ENCODE results near the gene TOP3B.

The TOP3B gene

DNA sequence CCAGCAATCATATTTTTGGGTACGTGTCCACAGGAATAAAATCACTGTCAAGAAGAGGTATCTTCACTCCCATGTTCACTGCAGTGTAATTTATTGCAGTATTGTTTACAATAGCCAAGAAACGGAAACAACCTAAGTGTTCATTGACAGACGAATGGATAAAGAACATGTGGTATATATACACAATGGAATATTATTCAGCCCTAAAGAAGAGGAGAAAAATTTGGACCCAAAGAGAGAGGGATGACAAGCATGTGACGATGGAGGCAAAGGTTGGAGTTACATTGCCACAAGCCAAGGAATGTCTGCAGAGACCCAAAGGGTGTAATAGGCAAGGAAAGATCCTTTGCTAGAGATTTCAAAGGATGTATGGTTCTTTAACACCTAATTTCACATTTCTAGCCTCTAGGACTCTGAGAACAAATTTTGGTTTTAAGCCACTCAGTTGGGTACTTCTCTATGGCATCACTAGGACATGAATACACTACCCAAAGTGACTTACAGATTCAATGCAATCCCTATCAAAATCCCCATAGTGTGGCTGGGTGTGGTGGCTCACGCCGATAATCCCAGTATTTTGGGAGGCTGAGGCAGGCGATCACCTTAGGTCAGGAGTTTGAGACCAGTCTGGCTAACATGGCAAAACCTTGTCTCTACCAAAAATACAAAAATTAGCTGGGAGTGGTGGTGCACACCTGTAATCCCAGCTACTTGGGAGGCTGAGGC, 31.1 kb upstream of the TOP3B start:
- TF ChIP-seq TCF12 (IDR thresholded peaks at IDR 0.05; ENCODE audit: low read depth) (no peak), RAD21 (IDR thresholded peaks at IDR 0.05; ENCODE audit: low read depth) (no peak), NFIC (IDR thresholded peaks at IDR 0.05) (no peak), EP300 (IDR thresholded peaks at IDR 0.05; ENCODE audit: borderline replicate concordance) (no peak), YY1 (IDR thresholded peaks at IDR 0.05; ENCODE audit: low read depth) (no peak)
- TF ChIP-seq, protein P1, sequence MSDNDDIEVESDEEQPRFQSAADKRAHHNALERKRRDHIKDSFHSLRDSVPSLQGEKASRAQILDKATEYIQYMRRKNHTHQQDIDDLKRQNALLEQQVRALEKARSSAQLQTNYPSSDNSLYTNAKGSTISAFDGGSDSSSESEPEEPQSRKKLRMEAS (IDR thresholded peaks at IDR 0.05), result no peak
- TF ChIP-seq, protein P2, sequence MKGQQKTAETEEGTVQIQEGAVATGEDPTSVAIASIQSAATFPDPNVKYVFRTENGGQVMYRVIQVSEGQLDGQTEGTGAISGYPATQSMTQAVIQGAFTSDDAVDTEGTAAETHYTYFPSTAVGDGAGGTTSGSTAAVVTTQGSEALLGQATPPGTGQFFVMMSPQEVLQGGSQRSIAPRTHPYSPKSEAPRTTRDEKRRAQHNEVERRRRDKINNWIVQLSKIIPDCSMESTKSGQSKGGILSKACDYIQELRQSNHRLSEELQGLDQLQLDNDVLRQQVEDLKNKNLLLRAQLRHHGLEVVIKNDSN (IDR thresholded peaks at IDR 0.05), result no peak

DNA sequence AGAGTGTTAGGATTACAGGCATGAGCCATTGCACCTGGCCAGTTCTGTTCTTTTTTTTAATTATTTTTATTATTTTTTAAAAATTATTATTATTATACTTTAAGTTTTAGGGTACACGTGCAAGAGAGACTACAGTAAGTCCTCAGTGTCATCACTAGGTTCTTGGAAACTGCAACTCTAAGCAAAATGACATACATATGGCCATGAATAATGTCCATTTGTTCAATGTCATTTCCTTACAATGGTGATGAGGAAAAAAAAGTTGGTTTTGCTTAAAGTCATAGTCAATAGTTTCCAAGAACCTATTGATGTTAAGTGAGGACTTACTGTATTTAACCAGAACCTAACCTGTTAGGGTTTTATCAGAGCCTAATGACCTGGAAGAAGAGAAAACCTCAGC, 29.4 kb upstream of the TOP3B start:
- TF ChIP-seq, protein P1 (IDR thresholded peaks at IDR 0.05), result no peak
- TF ChIP-seq EP300 (IDR thresholded peaks at IDR 0.05; ENCODE audit: borderline replicate concordance) (no peak), TCF12 (IDR thresholded peaks at IDR 0.05; ENCODE audit: low read depth) (no peak), TEAD4 (IDR thresholded peaks at IDR 0.05) (no peak), CREB1 (IDR thresholded peaks at IDR 0.05; ENCODE audit: low read depth) (no peak), TAF1 (IDR thresholded peaks at IDR 0.05; ENCODE audit: low read depth) (no peak), FOXM1 (IDR thresholded peaks at IDR 0.05; ENCODE audit: borderline replicate concordance, low read depth) (no peak), CEBPB (IDR thresholded peaks at IDR 0.05) (no peak), RAD21 (IDR thresholded peaks at IDR 0.05; ENCODE audit: low read depth) (no peak), YY1 (IDR thresholded peaks at IDR 0.05; ENCODE audit: low read depth) (no peak), EGR1 (IDR thresholded peaks at IDR 0.05) (no peak), NFIC (IDR thresholded peaks at IDR 0.05) (no peak), ZBTB7A (IDR thresholded peaks at IDR 0.05; ENCODE audit: low read depth) (no peak)
- TF ChIP-seq, protein P2 (IDR thresholded peaks at IDR 0.05), result no peak
- TF ChIP-seq, protein P3, sequence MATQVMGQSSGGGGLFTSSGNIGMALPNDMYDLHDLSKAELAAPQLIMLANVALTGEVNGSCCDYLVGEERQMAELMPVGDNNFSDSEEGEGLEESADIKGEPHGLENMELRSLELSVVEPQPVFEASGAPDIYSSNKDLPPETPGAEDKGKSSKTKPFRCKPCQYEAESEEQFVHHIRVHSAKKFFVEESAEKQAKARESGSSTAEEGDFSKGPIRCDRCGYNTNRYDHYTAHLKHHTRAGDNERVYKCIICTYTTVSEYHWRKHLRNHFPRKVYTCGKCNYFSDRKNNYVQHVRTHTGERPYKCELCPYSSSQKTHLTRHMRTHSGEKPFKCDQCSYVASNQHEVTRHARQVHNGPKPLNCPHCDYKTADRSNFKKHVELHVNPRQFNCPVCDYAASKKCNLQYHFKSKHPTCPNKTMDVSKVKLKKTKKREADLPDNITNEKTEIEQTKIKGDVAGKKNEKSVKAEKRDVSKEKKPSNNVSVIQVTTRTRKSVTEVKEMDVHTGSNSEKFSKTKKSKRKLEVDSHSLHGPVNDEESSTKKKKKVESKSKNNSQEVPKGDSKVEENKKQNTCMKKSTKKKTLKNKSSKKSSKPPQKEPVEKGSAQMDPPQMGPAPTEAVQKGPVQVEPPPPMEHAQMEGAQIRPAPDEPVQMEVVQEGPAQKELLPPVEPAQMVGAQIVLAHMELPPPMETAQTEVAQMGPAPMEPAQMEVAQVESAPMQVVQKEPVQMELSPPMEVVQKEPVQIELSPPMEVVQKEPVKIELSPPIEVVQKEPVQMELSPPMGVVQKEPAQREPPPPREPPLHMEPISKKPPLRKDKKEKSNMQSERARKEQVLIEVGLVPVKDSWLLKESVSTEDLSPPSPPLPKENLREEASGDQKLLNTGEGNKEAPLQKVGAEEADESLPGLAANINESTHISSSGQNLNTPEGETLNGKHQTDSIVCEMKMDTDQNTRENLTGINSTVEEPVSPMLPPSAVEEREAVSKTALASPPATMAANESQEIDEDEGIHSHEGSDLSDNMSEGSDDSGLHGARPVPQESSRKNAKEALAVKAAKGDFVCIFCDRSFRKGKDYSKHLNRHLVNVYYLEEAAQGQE (IDR thresholded peaks at IDR 0.05; ENCODE audit: low read depth), result no peak

DNA sequence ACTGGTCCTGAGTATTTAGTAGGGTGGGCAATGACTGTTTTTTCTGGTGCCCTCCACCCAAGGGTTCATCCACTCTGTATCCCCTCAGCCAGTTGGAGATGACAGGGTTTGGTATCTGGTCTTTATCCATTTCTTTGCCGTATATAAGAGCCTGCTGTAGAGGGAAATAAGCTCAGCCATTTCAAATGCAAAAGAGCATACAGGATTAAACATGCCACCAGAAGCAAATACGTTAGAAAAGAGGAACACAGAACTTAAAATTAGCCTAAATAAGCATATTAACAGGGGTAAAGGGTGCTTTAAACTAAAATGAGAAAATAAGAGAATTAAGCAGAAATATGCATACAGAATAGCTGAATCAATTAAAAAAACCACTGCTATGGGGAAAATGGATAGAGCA, 27.8 kb upstream of the TOP3B start:
- TF ChIP-seq NFIC (IDR thresholded peaks at IDR 0.05) (no peak), ZBTB7A (IDR thresholded peaks at IDR 0.05; ENCODE audit: low read depth) (no peak), YY1 (IDR thresholded peaks at IDR 0.05; ENCODE audit: low read depth) (no peak), RAD21 (IDR thresholded peaks at IDR 0.05; ENCODE audit: low read depth) (no peak), FOXM1 (IDR thresholded peaks at IDR 0.05; ENCODE audit: borderline replicate concordance, low read depth) (no peak), CREB1 (IDR thresholded peaks at IDR 0.05; ENCODE audit: low read depth) (no peak), TAF1 (IDR thresholded peaks at IDR 0.05; ENCODE audit: low read depth) (no peak), TCF12 (IDR thresholded peaks at IDR 0.05; ENCODE audit: low read depth) (no peak), TEAD4 (IDR thresholded peaks at IDR 0.05) (no peak)

DNA sequence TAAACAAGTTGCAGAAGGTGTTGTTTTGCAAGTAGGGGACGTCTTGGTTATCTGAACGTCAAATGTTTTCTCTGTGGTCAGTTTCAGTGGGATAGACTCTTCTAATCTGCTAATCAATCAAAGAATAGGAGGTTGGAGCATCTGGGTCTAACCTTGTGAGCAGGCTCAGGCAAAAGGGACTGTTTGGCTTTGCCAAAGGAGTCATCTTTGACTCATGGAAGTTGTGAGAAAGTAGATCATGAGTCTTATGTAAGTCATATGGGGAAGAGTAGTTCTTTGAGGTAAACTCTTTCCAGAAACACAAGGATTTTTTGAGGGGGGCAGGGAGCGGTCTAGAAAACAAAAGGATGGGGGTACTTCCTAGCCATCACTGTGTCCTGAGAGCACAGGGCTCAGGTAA, 27.1 kb upstream of the TOP3B start:
- TF ChIP-seq FOXM1 (IDR thresholded peaks at IDR 0.05; ENCODE audit: borderline replicate concordance, low read depth) (no peak), TAF1 (IDR thresholded peaks at IDR 0.05; ENCODE audit: low read depth) (no peak), EP300 (IDR thresholded peaks at IDR 0.05; ENCODE audit: borderline replicate concordance) (no peak), YY1 (IDR thresholded peaks at IDR 0.05; ENCODE audit: low read depth) (no peak), TCF12 (IDR thresholded peaks at IDR 0.05; ENCODE audit: low read depth) (no peak), EGR1 (IDR thresholded peaks at IDR 0.05) (no peak), RAD21 (IDR thresholded peaks at IDR 0.05; ENCODE audit: low read depth) (no peak), CEBPB (IDR thresholded peaks at IDR 0.05) (no peak), ZBTB7A (IDR thresholded peaks at IDR 0.05; ENCODE audit: low read depth) (no peak), NFIC (IDR thresholded peaks at IDR 0.05) (no peak), TEAD4 (IDR thresholded peaks at IDR 0.05) (no peak), CREB1 (IDR thresholded peaks at IDR 0.05; ENCODE audit: low read depth) (no peak)
- TF ChIP-seq, protein P3 (IDR thresholded peaks at IDR 0.05; ENCODE audit: low read depth), result no peak
- TF ChIP-seq, protein P1 (IDR thresholded peaks at IDR 0.05), result no peak
- TF ChIP-seq, protein P2 (IDR thresholded peaks at IDR 0.05), result no peak

DNA sequence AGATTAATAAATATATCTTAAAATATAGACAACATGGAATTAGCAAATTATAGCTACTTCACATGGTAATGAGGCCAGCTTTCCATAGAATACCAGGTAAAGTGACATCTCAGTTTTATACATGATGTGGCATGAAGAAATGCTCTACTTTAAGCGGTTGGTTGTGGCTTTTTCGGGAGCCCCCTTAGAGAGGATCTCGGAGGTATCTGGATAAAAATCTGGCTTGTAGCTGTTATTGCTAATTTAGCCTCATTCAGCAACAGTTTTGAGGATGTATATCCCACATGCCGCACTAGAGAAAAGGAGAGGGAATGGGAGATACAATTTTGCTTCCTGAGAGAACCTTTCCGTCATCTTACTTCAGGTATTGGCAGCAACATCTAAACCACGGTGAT, 24.0 kb upstream of the TOP3B start:
- TF ChIP-seq ZBTB7A (IDR thresholded peaks at IDR 0.05; ENCODE audit: low read depth) (no peak), TAF1 (IDR thresholded peaks at IDR 0.05; ENCODE audit: low read depth) (no peak), TEAD4 (IDR thresholded peaks at IDR 0.05) (no peak), CREB1 (IDR thresholded peaks at IDR 0.05; ENCODE audit: low read depth) (no peak), CEBPB (IDR thresholded peaks at IDR 0.05) (no peak), NFIC (IDR thresholded peaks at IDR 0.05) (no peak), YY1 (IDR thresholded peaks at IDR 0.05; ENCODE audit: low read depth) (no peak)
- TF ChIP-seq, protein P3 (IDR thresholded peaks at IDR 0.05; ENCODE audit: low read depth), result no peak
- TF ChIP-seq, protein P1 (IDR thresholded peaks at IDR 0.05), result no peak
- TF ChIP-seq, protein P2 (IDR thresholded peaks at IDR 0.05), result no peak

Data from Ishikawa (cell line).